Suppressor macrophage (primary cell): ENCODE measurements around the gene NUCB2.

Source experiments
- DNase-seq, 4 experiments: peaks; one replicate each; pipeline ENCODE4 v3.0.0-alpha.2; 2020 to 2022

Gene NUCB2

DNA sequence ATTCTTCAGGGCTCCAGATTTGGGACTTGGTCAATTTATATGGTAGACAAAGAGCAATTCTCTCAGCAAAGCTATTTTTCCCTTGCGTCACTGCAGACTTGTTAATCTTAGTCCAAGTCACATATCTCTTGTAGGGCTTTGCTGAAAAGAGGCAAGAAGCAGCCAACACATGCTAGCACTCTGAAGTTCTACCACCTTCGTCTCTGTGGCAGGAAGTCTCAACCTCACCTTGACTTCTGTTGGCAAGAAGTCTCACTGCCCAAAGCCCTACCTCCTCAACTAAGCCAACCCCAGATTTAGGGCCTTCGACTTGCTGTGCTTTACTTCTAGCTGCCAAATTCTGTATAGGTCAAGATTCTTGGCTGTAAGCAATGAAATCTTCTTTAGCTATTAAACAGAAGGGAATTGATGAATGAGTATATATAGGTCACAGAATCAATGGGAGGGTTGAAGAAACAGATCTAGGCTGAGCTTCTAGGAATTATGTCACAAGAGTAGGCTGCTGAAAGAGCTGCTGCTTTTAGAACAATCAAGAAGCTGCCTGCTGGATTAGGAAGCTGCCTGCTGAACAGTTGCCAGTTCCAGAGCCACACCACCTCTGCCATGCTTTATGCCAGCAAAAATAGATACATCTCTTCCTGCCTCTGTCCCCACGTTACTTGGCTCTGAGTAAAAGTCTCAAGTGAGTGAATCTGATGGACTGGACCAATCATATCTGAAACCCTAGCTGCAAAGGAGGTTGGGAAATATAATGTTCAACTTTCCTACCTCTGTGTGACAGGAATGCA is 57.5 kb downstream of the NUCB2 start:
- no peak for DNase-seq

- DNase-seq = no peak
These were observed 66.7 kb downstream of the NUCB2 start for GRCh38 chr11:17343257-17343656.

DNA sequence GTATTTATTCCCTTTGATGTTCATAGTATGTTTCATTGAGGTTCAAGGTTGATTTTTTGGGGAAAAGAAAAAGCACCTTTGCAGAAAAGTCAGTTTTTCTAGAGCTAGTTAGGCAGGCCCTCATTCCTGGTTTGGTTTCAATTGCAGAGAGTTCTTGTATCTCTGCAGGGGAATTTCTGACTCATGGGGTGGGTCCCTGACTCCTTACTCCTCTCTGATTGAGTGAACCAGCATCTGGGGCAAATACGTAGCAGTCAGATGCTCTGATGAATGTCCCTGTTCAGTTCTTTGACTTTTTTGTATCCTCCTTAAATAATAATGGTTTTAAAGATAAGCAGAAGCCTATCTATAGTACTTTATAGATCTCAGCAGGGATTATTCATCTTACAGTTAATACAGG is 67.4 kb downstream of the NUCB2 start:
- no peak for DNase-seq

GRCh38 chr11:17347676-17348075 is 71.1 kb downstream of the NUCB2 start:
- DNase-seq = no peak

DNA sequence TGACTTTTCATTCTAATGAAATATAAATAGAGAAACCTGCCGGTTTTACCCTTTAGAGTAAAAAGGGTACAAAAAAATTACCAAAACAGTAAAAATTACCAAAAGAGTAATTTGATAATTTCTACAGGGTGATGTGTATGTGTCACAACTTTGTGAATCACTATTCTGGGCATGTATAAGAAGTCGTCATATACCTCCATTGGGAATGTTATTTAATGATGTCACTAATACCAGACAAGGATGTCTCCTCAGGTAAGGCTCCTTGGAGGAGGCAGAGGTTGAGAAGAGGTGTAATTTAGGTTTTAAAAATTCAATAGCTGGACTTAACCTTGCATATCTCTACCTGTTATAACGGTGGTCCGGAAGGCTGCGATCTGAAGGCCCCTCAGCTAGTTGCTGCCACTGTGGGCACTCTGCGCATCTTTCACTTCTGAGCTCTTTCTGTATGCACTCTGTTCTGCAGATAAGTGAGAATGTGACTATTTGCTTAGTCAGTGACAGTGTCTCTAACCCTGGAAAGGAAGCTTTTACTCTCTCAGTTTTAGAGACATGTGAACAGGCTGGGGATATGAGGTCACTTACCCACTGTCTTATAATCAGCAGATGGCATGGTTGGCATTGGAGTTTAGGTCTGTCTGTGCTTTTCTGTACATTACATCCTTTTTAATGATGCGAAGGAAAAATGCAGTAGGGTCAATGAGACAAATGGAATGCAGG is 74.1 kb downstream of the NUCB2 start:
- peak; percentile 24 to 47 (median 34) for DNase-seq

GRCh38 chr11:17351172-17351509 is 74.6 kb downstream of the NUCB2 start:
- DNase-seq = no peak

GRCh38 chr11:17351510-17352176 is 75.1 kb downstream of the NUCB2 start, which contains the start of gene NCR3LG1:
Gene NCR3LG1, plus strand, starts transcription at chr11:17351800. Its CDS starts 170 bp downstream, at chr11:17351970.
- peak; percentile 88 to 92 (median 90) for DNase-seq

- DNase-seq = peak; percentile 77 to 89 (median 82)
These were observed 76.6 kb downstream of the NUCB2 start for GRCh38 chr11:17352950-17353820.

DNA sequence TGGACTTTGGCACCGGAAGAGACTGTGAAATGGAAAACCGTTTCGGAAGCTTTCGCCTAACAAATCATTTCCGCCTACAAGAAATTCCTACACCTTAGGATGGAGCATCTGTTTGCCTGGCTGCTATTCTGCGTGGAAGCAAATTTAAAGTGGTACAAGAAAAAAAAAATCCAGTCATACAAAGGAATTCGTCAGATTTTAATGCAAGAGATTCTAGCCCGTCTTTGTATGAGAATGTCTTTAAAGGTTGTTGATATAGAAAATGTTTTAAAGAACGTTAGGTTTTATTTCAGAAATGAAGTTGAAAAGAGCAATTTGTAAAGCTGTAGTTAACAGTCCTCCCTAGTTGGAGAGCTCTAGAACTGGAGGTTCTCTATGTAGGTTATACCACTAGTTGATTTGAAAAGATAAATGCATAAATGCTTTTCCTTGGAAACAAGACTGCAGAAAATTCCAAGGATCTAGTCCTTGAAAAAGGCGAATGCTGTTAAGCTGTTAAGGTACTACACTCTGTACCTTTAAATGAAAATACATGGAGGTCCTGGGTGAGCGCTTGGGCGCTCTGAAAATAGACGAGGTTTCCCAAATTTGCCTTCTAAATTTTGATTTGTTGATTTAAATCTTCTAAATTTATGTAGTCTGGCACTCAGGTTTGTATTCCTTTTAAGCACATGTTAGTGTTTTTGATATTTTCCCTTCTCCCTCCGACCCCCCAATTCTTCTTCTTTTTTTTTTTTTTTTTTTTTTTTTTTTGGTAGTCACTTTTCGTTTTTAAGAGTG is 77.5 kb downstream of the NUCB2 start:
- DNase-seq = peak in 1 of 4 experiments; percentile 7

- DNase-seq = peak; percentile 80 to 87 (median 84)
These were observed 78.1 kb downstream of the NUCB2 start for GRCh38 chr11:17354601-17354991.

GRCh38 chr11:17366495-17366894 is 90.0 kb downstream of the NUCB2 start:
- no peak for DNase-seq

GRCh38 chr11:17368551-17368950 is 92.0 kb downstream of the NUCB2 start:
- DNase-seq = no peak

DNA sequence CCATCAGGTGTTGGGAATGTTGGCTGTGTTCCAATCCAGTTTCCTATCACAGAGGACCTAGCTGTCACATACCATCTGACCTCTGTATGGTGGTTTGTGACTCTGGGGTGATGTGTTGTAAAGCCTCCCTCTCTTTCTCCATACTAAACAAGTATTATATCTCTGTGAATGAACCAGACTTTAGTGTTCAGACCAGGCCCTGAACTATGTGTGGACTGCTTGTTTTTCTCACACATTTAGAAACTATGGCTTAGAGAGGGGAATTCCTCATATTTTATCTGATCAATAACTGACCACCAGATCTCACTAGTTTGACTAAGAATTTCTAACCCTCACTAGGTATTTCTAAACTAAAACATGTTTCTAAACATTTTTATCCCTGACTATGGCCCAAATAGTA is 92.6 kb downstream of the NUCB2 start:
- DNase-seq = no peak

GRCh38 chr11:17369684-17370243 is 93.2 kb downstream of the NUCB2 start:
- DNase-seq = no peak

- peak in 3 of 4 experiments; percentile 23 to 61 (median 42) for DNase-seq
These were observed 95.1 kb downstream of the NUCB2 start for GRCh38 chr11:17371614-17372013.

DNA sequence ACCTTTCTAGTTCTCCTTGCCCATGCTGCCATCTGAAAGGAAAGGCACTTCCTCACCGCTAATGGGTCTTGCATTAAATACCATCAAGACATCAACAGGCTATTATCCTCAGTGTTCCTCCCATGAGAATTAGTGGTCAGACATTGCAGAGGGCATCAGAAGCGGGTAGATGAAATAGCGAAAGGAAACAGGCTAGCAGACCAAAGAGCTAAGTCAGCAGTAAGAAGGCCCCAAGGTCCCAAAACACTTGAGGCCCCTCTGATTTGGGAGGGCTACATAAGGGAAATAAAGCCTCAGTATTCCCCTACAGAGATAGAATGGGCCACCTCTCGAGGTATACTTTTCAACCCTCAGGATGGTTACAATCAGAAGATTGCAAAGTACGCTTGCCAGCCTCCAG is 99.0 kb downstream of the NUCB2 start:
- no peak for DNase-seq

DNA sequence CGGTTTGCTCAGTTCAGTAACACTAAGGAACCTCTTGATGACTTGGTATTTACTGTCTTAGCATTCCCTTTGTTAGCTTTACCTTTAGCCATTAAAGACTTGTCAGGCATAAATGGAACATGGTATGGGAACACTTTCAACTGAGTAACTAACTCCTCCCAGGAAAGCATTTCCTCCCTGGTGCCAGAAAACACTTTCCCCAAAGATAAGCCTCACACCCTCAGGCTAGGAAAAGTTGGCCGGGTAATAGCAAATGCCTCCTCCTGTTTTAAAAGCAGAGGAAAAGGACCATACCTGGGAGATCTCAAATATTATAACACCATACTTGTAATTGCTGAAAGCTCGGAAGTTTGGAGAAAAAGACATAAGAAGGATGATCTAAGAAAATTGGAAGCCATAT is 100.0 kb downstream of the NUCB2 start:
- no peak for DNase-seq

GRCh38 chr11:17378655-17379054 is 102.1 kb downstream of the NUCB2 start:
- no peak for DNase-seq

DNA sequence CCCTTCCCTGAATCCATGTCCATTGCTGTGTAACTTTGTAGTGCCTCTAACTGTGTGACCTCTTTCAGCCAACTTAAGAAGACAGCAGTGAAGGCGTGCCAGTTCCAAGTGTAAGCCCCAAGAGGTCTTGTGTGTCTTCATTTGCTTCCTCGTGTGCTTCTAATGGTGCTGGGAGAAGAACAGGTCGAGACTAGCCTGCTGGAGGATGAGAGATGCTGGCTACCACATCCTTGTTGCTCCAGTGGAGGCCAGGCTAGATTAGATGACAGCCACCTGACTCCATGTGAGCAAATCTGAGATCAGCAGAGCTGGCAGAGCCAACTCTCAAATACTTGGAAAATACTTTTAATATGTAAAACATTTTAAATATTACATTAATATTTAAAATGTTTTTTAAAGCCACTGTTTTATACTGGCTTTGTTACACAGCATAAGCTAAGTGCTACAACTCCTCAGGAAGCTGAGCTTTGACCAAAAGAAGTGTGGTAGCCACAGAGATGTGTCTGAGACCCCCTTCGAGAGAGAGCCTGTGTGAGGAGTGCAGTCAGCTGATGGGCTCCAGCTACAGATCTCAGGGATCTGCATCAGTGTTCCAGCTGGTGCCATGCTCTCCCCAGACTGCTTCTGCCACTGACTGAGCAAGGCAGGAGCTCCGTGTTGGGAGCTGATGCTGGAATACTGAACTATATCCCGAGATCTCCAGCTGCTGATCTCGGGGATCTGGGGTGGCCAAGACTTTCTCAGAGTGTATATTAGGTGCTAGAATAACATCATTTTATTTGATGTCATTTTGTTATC is 103.0 kb downstream of the NUCB2 start:
- no peak for DNase-seq

GRCh38 chr11:17381156-17381555 is 104.6 kb downstream of the NUCB2 start:
- DNase-seq = no peak
